Body of pancreas (tissue), 4 donors: ENCODE measurements around the gene HBD.

Source experiments
- CTCF ChIP-seq, 7 experiments: fragments of 450-650 bp in 4 of 7; fragments of 200-600 bp in 3 of 7; sonication (generic) in 3 of 7; IDR thresholded peaks; one replicate each; pipeline ENCODE4 v1.5.1; 2016 to 2019; ENCODE audit warnings: antibody characterized with exemption in 7 of 7
- POLR2A ChIP-seq, 3 donors: fragments of 450-650 bp; IDR thresholded peaks; one replicate each; pipeline ENCODE4 v1.6.1; 2016; ENCODE audit warnings: antibody characterized with exemption in 3 of 3, mild to moderate bottlenecking in 2 of 3

GRCh38 chr11:5196067-5196466, 38.2 kb downstream of the HBD start:
- TF ChIP-seq CTCF (IDR thresholded peaks at IDR 0.05) (no peak), POLR2A (IDR thresholded peaks at IDR 0.05) (no peak)
